Endothelial cell (in vitro differentiated cells): ENCODE measurements around the gene HYAL2. TPM values are rescaled to one million over a fixed set of nuclear protein-coding genes. Genes with fewer than 3 reads are reported as not detected.
A peak's percentile ranks its signal among the peaks of the same experiment; 100 is the strongest.

Source experiments
- DNase-seq: peaks from one replicate; pipeline ENCODE4 v3.0.0; 2021; ENCODE audit warnings: low spot score
- H3K27ac Mint-ChIP-seq: one replicate; pipeline ENCODE4 v1.8.0; 2021; ENCODE audit warnings: mixed read lengths, inconsistent platforms; ENCODE audit not compliant: unreplicated experiment
- H3K27me3 Mint-ChIP-seq: one replicate; pipeline ENCODE4 v1.8.0; 2021; ENCODE audit warnings: mild to moderate bottlenecking, moderate library complexity, mixed read lengths, inconsistent platforms; ENCODE audit not compliant: unreplicated experiment
- H3K36me3 Mint-ChIP-seq: one replicate; pipeline ENCODE4 v1.8.0; 2021; ENCODE audit warnings: mild to moderate bottlenecking, low read depth, mixed read lengths, inconsistent platforms; ENCODE audit not compliant: unreplicated experiment
- H3K4me1 Mint-ChIP-seq: one replicate; pipeline ENCODE4 v1.8.0; 2021; ENCODE audit warnings: mild to moderate bottlenecking, mixed read lengths, inconsistent platforms; ENCODE audit not compliant: unreplicated experiment
- H3K4me3 Mint-ChIP-seq: one replicate; pipeline ENCODE4 v1.8.0; 2021; ENCODE audit warnings: mild to moderate bottlenecking, mixed read lengths, inconsistent platforms; ENCODE audit not compliant: unreplicated experiment
- H3K9me3 Mint-ChIP-seq: one replicate; pipeline ENCODE4 v1.8.0; 2021; ENCODE audit warnings: mixed read lengths, inconsistent platforms; ENCODE audit not compliant: unreplicated experiment
- total RNA-seq: library from RNA; stranded (reverse); fragmentation: NEBNext Ultra II Directional; extraction: Animal tissue kit (Norgen Biotek cat#: 25700); gene quantifications from one replicate; pipeline ENCODE4 v1.2.1, GENCODE V29; 2021; ENCODE audit not compliant: unreplicated experiment
- TF ChIP-seq, protein P1 (sequence below): fragments of 200-600 bp; sonication (generic); IDR thresholded peaks from one replicate; pipeline ENCODE4 v1.5.0; 2021; ENCODE audit warnings: antibody characterized with exemption; ENCODE audit not compliant: unreplicated experiment

HYAL2 gene
- total RNA-seq, 1 donor from 2014 or later = 214 TPM

DNA sequence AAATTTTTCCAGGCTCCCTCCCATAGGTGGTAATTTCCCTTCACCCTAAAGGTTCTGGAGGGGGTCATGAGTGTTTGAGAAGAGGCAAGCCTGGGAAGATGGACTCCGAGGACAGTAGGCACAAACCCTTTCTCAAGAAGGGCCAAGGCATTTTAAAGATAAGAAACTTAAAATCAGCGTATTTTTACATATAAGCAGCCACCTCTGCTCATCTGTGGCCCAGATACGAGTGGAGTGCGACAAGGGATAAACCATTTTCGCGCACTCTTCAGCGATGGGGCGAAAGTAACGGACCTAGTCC is 17.6 kb upstream of the HYAL2 start:
- no peak overlapping the region for H3K27ac Mint-ChIP-seq
- TF ChIP-seq, protein P1, sequence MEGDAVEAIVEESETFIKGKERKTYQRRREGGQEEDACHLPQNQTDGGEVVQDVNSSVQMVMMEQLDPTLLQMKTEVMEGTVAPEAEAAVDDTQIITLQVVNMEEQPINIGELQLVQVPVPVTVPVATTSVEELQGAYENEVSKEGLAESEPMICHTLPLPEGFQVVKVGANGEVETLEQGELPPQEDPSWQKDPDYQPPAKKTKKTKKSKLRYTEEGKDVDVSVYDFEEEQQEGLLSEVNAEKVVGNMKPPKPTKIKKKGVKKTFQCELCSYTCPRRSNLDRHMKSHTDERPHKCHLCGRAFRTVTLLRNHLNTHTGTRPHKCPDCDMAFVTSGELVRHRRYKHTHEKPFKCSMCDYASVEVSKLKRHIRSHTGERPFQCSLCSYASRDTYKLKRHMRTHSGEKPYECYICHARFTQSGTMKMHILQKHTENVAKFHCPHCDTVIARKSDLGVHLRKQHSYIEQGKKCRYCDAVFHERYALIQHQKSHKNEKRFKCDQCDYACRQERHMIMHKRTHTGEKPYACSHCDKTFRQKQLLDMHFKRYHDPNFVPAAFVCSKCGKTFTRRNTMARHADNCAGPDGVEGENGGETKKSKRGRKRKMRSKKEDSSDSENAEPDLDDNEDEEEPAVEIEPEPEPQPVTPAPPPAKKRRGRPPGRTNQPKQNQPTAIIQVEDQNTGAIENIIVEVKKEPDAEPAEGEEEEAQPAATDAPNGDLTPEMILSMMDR = no peak
- DNase-seq = no peak
- H3K27me3 Mint-ChIP-seq = peaks cover 27% of the 10 kb centered on the region
- H3K4me3 Mint-ChIP-seq = peak overlapping the region; percentile 76
- peaks cover 26% of the 10 kb centered on the region for H3K4me1 Mint-ChIP-seq
- H3K36me3 Mint-ChIP-seq = peaks cover 10% of the 10 kb centered on the region
- no peaks in the 10 kb centered on the region for H3K9me3 Mint-ChIP-seq

DNA sequence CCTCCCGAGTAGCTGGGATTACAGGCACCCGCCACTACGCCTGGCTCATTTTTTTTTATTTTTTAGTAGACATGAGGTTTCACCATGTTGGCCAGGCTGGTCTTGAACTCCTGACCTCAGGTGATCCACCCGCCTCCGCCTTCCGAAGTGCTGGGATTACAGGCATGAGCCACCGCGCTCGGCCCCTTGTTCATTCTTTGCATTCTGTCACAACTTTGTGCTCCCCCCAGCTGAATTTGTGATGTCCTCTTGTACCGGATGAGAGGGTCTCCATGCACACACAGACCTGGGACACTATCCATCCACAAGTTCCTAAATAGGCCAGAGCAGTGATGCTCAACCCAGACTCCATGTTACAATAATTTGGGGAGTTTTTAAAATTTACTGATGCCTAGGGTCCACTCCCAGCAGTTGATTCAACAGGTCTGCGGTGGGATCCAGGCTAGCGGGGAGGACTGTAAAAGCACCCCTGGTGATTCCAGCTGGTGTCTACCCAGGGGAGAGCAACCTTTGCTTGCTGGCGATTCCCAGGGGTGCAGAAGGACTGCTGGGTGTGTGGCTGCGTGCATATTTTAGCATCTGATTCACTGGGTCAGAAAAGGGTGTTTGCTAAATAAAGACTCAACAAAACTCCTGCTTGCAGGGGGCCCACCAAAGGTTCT is 17.1 kb upstream of the HYAL2 start:
- Mint-ChIP-seq H3K36me3 (peaks cover 10% of the 10 kb centered on the region), H3K4me1 (peaks cover 27% of the 10 kb centered on the region), H3K4me3 (peak overlapping the region; percentile 76), H3K27ac (no peak overlapping the region), H3K9me3 (no peaks in the 10 kb centered on the region), H3K27me3 (peaks cover 31% of the 10 kb centered on the region)
- TF ChIP-seq, protein P1 = no peak
- DNase-seq = no peak

DNA sequence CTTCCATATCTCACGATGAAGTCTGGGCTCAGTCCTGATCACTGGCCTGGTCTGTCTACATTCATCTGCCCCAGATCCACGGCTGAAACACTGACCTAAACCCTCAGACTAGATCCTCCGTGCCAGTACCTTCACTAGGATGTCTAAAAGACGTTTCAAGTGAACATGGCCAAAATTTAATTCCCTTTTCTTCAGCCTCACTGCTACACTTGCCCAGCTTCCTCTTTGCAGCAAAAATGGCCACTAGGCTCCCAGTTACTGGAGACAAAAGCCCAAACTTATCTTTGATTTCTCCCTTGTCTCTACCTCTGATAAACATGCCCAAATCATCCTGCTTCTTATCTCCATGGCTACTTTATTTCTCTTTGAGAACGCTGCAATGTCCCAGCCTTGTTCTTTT is 16.4 kb upstream of the HYAL2 start:
- Mint-ChIP-seq H3K27ac (peak overlapping the region; percentile 13), H3K27me3 (peaks cover 31% of the 10 kb centered on the region), H3K36me3 (peaks cover 10% of the 10 kb centered on the region), H3K4me1 (peaks cover 34% of the 10 kb centered on the region), H3K9me3 (no peaks in the 10 kb centered on the region), H3K4me3 (peak overlapping the region; percentile 79)
- no peak for DNase-seq
- TF ChIP-seq, protein P1 = no peak

DNA sequence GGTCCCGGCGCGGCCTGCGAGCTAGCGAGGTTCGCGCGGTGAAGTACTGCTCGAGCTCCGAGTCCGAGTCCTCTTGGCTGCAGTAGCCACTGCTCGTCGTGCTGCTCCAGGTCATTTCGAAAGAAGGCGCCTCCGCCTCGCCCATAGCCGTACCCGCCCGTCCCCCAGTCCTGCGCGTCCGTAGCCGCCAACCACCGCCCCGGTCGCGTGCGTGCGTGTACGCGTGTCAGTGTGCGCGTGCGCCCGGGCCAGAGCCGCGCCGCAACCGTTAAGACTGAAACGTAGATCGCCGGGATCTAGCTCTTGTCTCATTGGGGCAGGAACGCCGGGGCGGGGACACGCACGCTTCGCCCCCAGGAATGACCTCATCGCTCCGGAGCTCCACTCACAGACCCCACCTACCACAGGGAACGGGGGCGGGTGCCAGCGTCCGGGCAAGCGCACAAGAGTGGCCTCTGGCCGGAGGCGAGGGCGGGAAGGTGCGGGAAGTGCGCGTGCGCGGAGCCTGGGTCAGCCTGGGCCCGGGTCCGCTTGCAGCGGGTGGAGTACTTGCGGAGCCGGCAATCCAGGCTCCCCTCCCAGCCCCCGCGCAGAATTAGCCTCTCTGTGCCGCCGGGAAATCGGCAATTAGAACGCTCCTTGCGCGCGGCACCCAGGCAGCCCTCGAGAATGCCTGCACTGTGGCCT is 14.8 kb upstream of the HYAL2 start:
- Mint-ChIP-seq H3K9me3 (no peaks in the 10 kb centered on the region), H3K4me1 (peaks cover 40% of the 10 kb centered on the region), H3K36me3 (peaks cover 10% of the 10 kb centered on the region), H3K27me3 (peaks cover 28% of the 10 kb centered on the region), H3K4me3 (peak overlapping the region; percentile 96), H3K27ac (peak overlapping the region; percentile 92)
- peak; percentile 98 for DNase-seq
- TF ChIP-seq, protein P1 = no peak
